ENCODE results near the gene SRXN1.

SRXN1 gene

GRCh38 chr20:675453-676314, 22.7 kb upstream of the SRXN1 start, which contains the start of gene SCRT2:
Gene SCRT2, minus strand, starts transcription at chr20:675802. Its CDS starts 201 bp downstream, at chr20:675601.
- DNase-seq (ENCODE audit: low read depth in 2 of 2, low spot score in 1 of 2): peak; percentile 11 to 34

DNA sequence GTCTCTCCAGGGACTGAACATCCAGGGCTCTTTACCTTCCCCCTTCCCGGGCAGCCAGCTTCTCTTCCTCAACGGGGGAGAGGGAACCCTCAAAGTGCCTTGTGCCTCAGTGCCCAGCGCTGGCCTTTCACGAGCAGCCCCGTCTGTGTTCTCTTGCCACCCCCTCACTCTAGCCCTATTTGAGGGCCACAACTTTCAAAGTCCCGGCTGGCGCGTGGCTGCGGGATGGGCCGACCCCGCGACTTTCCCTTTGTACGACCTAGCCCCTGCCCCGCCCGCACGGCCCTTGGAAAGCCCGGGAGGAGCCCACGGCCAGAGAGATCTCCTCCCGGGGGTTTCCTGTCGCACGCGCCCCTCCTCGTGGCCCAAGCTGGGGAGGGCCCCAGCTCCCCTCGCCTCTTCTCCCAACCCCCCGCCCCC, 22.0 kb upstream of the SRXN1 start:
- DNase-seq (ENCODE audit: low read depth in 2 of 2, low spot score in 1 of 2): no peak

- no peak for DNase-seq (ENCODE audit: low read depth in 2 of 2, low spot score in 1 of 2)
Observed at GRCh38 chr20:673603-674001, 20.6 kb upstream of the SRXN1 start.

DNA sequence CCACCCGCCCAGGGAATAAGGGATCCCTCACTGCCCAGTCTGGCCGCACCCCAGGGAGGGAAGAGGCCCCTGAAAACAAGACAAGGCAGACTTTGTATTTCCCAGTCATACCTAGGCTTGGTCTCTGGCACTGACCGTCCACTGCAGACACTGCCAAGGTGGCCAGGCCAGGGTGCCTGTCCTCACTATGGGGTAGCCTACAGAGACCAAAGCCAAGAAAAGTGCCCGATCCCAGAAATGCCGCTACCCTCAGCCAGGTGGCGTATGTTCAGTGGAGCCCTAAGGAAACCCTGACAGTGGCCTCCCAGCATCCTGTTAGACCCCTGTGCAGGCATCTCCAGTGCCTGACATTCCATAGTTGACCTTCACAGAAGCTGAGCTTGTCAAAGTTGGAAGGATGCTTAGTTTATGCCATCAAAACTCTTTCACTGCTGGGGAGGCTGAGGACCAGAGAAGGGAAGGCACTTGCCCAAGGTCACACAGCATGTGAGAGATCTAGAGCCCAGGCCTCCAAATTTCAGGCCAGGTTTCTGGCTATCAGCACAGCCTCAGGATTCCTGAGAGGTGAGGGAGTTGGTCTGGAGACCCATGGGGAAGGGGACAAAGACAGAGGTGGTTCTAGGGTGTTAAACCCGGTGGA, 20.1 kb upstream of the SRXN1 start:
- DNase-seq (ENCODE audit: low read depth in 2 of 2, low spot score in 1 of 2): no peak

DNA sequence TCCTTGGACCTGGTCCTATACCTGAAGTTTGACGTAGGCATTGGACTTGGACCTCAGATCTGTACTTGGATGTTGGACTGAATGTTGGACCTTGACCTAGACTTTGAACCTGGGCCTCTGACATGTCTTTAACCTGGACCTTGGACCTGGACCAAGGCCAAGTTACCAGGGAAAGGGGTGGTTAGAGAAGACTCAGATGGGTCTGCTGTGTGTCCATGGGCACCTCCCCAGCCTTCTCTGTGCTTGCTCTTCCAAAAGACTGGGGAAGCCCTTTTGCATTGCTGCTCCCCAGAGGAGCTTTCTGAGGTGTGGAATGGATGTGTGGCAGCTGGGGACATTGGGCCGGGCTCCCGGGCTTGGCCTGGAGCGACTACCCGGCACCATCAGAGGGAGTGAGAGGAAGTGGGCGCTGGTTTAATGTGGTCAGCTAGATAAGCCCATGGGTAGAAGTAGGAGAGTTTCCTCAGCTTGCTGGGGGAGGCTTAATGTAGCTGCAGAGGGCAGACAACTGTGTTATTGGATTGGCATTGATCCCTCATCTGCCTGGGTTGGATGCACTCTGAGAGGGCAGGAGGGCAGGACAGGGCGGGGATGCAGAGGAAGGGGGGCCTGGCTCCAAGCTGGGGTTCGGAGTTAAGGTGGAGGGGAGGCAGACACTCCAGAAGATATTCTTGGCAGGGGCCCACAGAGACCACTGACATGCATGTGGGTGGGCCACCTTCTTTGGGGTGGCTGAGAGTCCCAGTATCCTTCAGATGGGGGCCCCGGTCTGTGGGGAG, 18.4 kb upstream of the SRXN1 start:
- DNase-seq (ENCODE audit: low read depth in 2 of 2, low spot score in 1 of 2): no peak

GRCh38 chr20:669573-669972, 16.6 kb upstream of the SRXN1 start:
- DNase-seq (ENCODE audit: low read depth in 2 of 2, low spot score in 1 of 2): no peak

DNA sequence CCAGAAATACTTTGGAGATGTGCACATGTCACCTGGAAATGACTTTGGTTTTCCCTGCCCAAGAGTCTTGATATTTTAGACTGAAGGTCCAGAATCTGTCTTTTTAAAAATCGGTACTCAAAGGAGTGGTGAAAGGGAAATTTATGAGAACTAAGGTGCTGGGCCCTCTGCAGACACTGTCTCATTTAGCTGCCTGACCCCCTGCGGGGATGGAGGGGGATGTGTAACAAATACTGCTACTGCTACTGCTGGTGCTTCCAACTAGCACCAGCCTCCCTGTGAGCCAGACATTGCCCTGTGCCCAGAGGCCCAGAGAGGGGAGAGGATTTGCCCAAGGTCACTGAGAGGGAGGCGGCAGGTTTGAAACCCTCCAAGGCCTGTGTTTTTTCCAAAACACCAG, 15.6 kb upstream of the SRXN1 start:
- no peak for DNase-seq (ENCODE audit: low read depth in 2 of 2, low spot score in 1 of 2)

GRCh38 chr20:668050-668449, 15.1 kb upstream of the SRXN1 start:
- no peak for DNase-seq (ENCODE audit: low read depth in 2 of 2, low spot score in 1 of 2)

- DNase-seq (ENCODE audit: low read depth in 2 of 2, low spot score in 1 of 2): peak; percentile 38 to 44
Observed at GRCh38 chr20:667351-668034, 14.5 kb upstream of the SRXN1 start.

DNA sequence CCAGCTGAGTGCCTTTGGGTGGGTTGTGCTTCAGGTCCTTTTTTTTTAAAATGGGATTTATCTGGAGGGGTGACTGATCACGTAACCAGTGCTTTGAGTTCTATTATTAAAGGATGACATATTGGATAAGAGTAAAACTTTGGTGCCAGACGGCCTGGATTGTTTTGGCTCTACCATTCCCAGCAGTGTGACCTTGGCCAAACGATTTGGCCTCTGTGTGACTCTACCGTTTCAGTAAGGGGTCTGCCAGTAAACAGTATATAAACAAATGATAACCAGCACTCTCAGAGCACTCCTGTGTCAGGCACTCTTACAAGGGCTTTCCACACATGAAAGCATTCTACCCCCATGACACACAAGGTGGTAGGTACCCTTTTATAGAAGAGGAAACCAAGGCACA, 13.9 kb upstream of the SRXN1 start:
- no peak for DNase-seq (ENCODE audit: low read depth in 2 of 2, low spot score in 1 of 2)

DNA sequence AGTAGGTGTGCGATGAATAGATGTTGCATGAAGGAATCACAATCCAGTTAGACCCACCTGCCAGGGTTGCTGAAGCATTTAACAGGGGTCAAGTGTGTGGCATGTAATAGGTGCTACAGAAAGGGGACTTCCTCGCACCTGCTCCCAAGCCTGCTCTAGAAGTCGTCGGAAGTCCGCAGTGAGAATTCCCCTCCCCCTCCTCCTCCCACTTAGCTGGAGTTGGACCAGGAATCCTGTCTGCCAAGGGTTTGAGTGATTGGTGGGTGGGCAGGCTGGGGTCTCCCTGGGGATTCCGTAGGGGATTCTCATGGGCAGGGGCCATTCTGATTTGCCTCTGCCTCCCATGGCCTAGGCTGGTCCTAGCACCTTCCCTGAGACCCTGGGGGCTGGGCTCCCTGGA, 12.3 kb upstream of the SRXN1 start:
- DNase-seq (ENCODE audit: low read depth in 2 of 2, low spot score in 1 of 2): no peak

DNA sequence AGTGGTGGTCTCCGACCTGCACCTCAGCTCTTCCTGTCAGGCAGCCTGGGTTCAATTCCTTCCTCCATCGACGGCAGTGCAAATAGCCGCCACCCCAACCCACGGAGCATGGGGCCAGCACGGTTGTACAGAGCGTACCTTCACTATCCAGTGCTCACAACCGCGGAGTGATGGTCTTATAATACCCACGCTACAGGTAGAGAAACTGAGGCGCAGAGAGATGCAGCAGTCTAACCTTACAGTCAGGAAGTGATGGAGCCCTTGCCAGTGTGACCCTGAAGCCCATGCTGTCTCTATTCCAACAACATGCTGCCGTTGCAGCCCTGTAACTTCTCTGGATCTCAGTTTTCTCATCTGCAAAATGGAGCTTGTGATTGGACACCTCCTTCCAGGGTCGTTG, 11.6 kb upstream of the SRXN1 start:
- no peak for DNase-seq (ENCODE audit: low read depth in 2 of 2, low spot score in 1 of 2)

- no peak for DNase-seq (ENCODE audit: low read depth in 2 of 2, low spot score in 1 of 2)
Observed at GRCh38 chr20:664151-664550, 11.2 kb upstream of the SRXN1 start.

GRCh38 chr20:663315-664090, 10.5 kb upstream of the SRXN1 start:
- DNase-seq (ENCODE audit: low read depth in 2 of 2, low spot score in 1 of 2): no peak

DNA sequence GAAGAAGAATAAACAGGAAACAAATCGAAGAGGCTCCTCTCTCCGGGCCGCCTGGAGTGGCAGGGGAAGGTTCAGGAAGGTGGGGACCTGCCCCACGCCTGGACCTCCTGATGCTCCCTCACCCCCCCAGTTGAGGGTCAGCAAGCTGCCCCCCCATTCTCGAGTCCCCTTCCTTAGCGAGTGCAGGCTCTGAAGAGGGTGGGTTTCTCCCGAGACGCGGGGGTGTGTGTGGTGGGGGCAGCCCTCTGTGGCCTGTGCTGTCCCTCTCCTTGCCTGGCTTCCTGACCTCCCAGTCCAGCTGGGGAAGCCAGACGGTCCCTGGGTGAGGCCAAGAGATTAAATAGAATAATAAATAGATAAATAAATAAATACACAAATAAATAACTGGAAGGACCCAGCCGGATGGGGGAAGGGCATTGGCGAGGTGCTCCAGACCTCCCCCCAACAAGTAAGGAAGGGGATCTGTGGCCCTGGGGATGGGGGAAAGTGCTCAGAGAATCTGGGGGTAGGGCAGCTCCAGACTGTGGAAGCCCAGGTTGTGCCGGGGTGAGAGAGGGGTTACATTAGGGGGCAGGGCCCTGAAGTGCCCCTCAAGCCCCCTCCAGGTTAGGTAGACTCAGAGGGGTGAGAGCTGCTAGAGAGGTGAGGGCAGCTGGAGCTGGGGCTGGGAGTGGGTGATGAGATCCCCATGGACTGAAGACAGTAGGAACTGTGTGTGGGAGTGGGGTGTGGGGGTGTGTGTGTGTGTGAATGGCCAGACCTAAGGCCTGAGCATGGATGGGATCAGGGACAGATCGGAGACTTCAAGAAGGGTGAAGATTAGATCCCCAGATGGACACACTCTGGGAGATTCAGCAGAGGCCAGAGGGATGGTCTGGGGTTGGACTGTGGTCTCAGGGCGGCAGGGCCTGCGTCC, 9.5 kb upstream of the SRXN1 start:
- no peak for DNase-seq (ENCODE audit: low read depth in 2 of 2, low spot score in 1 of 2)

GRCh38 chr20:661474-662270, 8.7 kb upstream of the SRXN1 start:
- DNase-seq (ENCODE audit: low read depth in 2 of 2, low spot score in 1 of 2): no peak

- DNase-seq (ENCODE audit: low read depth in 2 of 2, low spot score in 1 of 2): no peak
Observed at GRCh38 chr20:658731-659291, 5.8 kb upstream of the SRXN1 start.

- no peak for DNase-seq (ENCODE audit: low read depth in 2 of 2, low spot score in 1 of 2)
Observed at GRCh38 chr20:658202-658601, 5.2 kb upstream of the SRXN1 start.

Data from stimulated activated CD8-positive, alpha-beta memory T cell treated with anti-CD3 and anti-CD28 coated beads, Interleukin-4, amount 100 ng/mL, for 1 hour (primary cell).